ENCODE measurements around the gene RAB15.

The RAB15 gene

GRCh38 chr14:64910847-64911495 lies 61.2 kb downstream of the RAB15 start:
- DNase-seq (ENCODE audit: low read depth, low spot score): peak; percentile 49

GRCh38 chr14:64906022-64906421 lies 66.1 kb downstream of the RAB15 start:
- DNase-seq (ENCODE audit: low read depth, low spot score): no peak

DNA sequence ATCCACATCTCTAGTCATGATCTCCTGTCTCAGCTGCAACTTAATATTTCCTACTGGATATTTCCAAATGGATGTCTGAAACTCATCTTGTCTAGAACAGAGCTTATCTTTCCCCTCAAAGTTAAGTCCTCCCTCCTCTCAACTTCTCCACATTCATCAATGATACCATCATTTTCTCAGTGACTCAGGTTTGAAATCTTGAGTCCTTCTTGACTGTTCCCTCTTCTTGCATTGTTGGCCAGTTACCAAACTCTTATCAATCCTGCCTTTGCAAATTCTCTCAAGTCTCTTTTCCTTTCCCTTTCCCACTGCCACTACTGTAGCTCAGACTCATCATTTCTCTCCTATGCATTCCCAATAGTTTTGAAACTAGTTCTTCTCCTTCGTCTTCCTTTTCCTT lies 72.2 kb downstream of the RAB15 start:
- no peak for DNase-seq (ENCODE audit: low read depth, low spot score)
